ENCODE results near the gene KIF18B.
A peak's percentile ranks its signal among the peaks of the same experiment; 100 is the strongest.

Gene KIF18B

GRCh38 chr17:44922746-44923470 lies 24.7 kb downstream of the KIF18B start:
- no peak for DNase-seq (ENCODE audit: low read depth)
- TF ChIP-seq, protein P1, sequence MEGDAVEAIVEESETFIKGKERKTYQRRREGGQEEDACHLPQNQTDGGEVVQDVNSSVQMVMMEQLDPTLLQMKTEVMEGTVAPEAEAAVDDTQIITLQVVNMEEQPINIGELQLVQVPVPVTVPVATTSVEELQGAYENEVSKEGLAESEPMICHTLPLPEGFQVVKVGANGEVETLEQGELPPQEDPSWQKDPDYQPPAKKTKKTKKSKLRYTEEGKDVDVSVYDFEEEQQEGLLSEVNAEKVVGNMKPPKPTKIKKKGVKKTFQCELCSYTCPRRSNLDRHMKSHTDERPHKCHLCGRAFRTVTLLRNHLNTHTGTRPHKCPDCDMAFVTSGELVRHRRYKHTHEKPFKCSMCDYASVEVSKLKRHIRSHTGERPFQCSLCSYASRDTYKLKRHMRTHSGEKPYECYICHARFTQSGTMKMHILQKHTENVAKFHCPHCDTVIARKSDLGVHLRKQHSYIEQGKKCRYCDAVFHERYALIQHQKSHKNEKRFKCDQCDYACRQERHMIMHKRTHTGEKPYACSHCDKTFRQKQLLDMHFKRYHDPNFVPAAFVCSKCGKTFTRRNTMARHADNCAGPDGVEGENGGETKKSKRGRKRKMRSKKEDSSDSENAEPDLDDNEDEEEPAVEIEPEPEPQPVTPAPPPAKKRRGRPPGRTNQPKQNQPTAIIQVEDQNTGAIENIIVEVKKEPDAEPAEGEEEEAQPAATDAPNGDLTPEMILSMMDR (conservative IDR thresholded peaks at IDR 0.05; ENCODE audit: low read depth, low read length) = no peak
- no peak overlapping the region for H3K4me3 ChIP-seq (ENCODE audit: low read length)

- TF ChIP-seq, protein P1 (conservative IDR thresholded peaks at IDR 0.05; ENCODE audit: low read depth, low read length) = no peak
- no peak for DNase-seq (ENCODE audit: low read depth)
- no peak overlapping the region for H3K4me3 ChIP-seq (ENCODE audit: low read length)
Measured at GRCh38 chr17:44922136-44922535, 25.4 kb downstream of the KIF18B start.

DNA sequence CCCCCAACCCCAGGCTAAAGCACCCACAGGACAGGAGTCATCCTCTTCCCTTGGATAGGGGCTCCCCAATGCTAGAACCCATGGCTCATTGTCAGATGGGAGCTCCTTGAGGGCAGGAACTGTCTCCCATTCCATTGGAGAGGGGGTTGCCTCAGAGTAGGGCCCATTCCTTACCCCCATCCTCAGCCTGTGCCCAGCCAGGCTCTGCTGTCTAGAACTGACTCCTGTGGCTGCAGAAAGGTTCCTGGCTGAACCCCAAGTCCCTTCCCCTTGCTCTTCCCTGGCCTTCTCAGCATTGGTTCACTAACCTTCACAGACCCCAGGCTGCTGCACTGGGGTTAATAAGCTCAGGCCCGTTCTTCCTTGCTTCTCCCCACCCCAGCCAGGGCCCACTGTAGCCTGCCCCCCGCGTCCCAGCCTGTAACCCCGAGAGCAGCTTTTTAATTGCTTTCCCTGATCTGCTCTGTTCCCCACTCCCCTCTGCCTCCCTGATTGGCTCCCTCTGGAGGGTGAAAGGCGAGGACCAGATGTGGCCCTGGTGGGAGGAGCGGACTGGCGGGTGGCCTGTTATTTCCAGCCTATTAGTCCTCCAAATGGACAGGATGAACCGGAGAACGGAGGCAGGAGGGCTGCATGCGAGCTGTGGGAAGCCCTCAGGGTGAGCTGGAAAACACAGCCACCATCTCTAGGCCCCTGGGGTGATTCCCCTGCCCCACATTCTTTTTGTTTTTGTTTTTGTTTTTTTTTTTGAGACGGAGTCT lies 26.3 kb downstream of the KIF18B start:
- no peak for DNase-seq (ENCODE audit: low read depth)

DNA sequence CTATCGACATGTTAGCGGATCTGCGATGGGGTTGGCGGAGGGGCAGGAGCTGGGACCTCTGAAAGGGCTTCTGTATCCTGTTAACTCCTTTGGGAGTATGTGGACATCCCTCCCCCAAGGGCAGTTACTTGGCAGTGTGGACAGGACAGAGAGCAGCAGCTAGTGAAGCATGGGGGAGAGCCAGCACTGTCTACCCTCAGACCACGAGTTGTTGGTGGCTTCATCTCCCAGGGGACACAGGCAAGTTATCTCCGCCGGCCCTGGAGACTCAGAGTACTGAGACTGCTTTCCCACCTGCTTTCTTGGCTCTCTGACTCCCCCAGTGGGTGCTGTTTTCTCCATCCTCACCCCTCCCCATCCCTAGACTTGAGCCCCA lies 27.0 kb downstream of the KIF18B start:
- no peak for DNase-seq (ENCODE audit: low read depth)
- no peak overlapping the region for H3K4me3 ChIP-seq (ENCODE audit: low read length)
- TF ChIP-seq, protein P1 (conservative IDR thresholded peaks at IDR 0.05; ENCODE audit: low read depth, low read length) = no peak

More for the DNA sequence above, 26.3 kb downstream of the KIF18B start:
- TF ChIP-seq, protein P1 (conservative IDR thresholded peaks at IDR 0.05; ENCODE audit: low read depth, low read length) = no peak
- H3K4me3 ChIP-seq (ENCODE audit: low read length) = no peak overlapping the region

- TF ChIP-seq, protein P1 (conservative IDR thresholded peaks at IDR 0.05; ENCODE audit: low read depth, low read length) = peak; percentile 89
- no peak for DNase-seq (ENCODE audit: low read depth)
- H3K4me3 ChIP-seq (ENCODE audit: low read length) = no peak overlapping the region
Measured at GRCh38 chr17:44919885-44920564, 27.5 kb downstream of the KIF18B start.

DNA sequence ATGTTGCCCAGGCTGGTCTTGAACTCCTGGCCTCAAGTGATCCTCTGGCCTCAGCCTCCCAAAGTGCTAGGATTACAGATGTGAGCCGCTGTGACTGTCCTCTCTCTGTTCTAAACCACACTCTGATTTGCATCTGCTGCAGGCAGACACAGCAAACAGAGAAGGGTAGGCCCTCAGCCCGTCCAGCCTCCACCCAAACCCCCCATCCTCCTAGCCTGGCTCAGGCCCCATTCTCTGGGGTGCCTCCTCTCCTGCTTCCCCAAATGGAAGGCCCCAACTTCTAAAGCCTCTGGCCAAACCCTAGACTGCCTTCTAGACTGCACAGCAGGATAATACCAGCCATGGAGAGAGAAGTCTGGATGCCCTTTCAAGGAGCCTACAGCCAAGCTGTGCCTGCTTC lies 28.2 kb downstream of the KIF18B start:
- DNase-seq (ENCODE audit: low read depth) = no peak
- no peak overlapping the region for H3K4me3 ChIP-seq (ENCODE audit: low read length)
- TF ChIP-seq, protein P1 (conservative IDR thresholded peaks at IDR 0.05; ENCODE audit: low read depth, low read length) = no peak
